ENCODE measurements around the gene TDRKH. TPM values are rescaled to one million over a fixed set of nuclear protein-coding genes. Genes with fewer than 3 reads are reported as not detected.

TDRKH gene
- total RNA-seq, 5 donors from 2014 or later (not counting 1 experiment from before 2014, with no cell fraction given): 9.6 to 26.3 (median 22.1) TPM

GRCh38 chr1:151819227-151819835 is 29.0 kb upstream of the TDRKH start:
- H3K27me3 Mint-ChIP-seq: no peaks in the 10 kb centered on the region
- H3K27ac Mint-ChIP-seq: peak overlapping the region; percentile 83 to 86

DNA sequence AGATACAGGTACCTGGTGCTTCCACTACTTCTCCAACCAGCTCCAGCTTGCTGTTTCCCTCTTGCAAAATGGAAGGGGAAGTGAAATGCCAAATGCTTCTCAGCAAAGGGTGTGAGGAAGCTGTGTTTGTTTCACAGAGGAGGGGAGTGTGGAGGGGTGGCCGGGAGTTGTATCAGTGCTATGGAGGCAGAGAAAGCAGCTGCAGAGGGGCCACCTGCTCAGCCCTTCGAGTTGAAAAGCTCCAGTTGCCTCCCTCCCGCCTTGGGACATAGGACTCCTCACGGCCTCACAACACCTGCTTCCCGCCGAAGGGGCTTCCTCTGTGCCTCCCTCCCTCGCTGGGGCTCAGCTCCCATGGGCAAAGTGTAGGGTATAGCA is 27.0 kb upstream of the TDRKH start:
- no peak for ATAC-seq (replicated peaks in 1 of 4)

More at GRCh38 chr1:151819227-151819835, 29.0 kb upstream of the TDRKH start:
- Mint-ChIP-seq H3K9me3 (no peaks in the 10 kb centered on the region), H3K4me1 (peaks cover 47 to 91% (median 72%) of the 10 kb centered on the region in 3 donors), H3K36me3 (no peaks in the 10 kb centered on the region), H3K4me3 (no peak overlapping the region)
- ATAC-seq (replicated peaks in 1 of 4) (no peak), DNase-seq (no peak)
- Histone ChIP-seq H3K9me3 (no peaks in the 10 kb centered on the region), H3K27ac (ENCODE audit: low read length) (peak overlapping the region; percentile 69), H3K27me3 (replicated peaks in 1 of 2; ENCODE audit: control insufficient read depth in 2 of 2, extremely low read depth in 1 of 2, insufficient read depth in 2 of 2, low read length in 1 of 2) (peaks cover 0 to 5% of the 10 kb centered on the region in 2 experiments), H3K4me1 (ENCODE audit: control insufficient read depth in 1 of 2, extremely low read depth in 1 of 2, insufficient read depth in 2 of 2, low read length in 2 of 2) (peaks cover 15 to 82% of the 10 kb centered on the region in 2 experiments), H3K36me3 (ENCODE audit: control insufficient read depth in 2 of 2, extremely low read depth in 1 of 2, insufficient read depth in 1 of 2, low read length in 1 of 2) (no peaks in the 10 kb centered on the region), H3K4me3 (ENCODE audit: control insufficient read depth in 1 of 2, extremely low read depth in 1 of 2, low read length in 1 of 2) (no peak overlapping the region)
- ChIA-PET CTCF (interaction anchor here in 1 of 2 donors (1.4 kb wide), 1 partner anchor 11 kb away, joined by 3 read pairs; no protein-coding TSS in a partner anchor), POLR2A (no interaction called here)
- 85% methylated on average over 11 of the region's 12 CpGs for WGBS (ENCODE audit: insufficient coverage)

DNA sequence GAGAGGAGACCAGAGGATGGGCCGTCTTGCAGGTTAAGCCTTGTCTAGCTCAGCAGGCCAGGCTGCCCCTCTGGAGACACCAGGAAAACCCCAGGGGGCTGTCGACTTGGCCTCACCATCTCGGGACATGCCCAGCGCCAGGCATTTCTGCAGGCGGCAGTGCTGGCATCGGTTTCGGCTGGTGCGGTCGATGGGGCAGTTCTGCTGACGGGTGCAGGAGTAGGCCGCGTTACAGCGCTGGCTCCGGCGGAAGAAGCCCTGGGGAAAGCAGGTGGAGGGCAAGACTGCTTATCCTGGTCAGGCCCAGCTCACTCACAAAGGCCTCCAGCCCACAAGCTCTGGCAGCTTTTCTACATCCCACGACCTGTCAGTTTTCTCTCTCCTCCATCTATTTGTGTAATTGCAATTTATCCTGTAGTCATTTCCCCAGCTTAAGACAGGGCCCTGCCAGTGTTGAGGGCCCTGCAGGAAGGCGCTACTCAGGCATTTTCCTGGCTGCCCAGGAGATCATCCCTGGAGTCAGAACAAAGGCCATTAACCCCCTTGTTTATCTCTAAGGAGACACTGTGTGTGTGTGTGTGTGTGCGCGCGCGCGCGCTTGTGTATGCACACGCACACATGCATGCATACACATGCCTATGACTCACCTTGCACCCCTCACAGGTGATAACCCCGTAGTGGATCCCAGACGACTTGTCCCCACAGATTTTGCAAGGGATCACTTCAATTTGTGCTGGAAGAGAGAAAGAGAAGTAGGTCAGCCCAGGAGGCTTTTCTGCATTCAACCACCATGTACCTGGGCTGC is 26.4 kb upstream of the TDRKH start:
- Histone ChIP-seq H3K4me1 (ENCODE audit: control insufficient read depth in 1 of 2, extremely low read depth in 1 of 2, insufficient read depth in 2 of 2, low read length in 2 of 2) (peaks cover 15 to 84% of the 10 kb centered on the region in 2 experiments), H3K9me3 (no peaks in the 10 kb centered on the region), H3K27me3 (replicated peaks in 1 of 2; ENCODE audit: control insufficient read depth in 2 of 2, extremely low read depth in 1 of 2, insufficient read depth in 2 of 2, low read length in 1 of 2) (peaks cover 0 to 6% of the 10 kb centered on the region in 2 experiments), H3K36me3 (ENCODE audit: control insufficient read depth in 2 of 2, extremely low read depth in 1 of 2, insufficient read depth in 1 of 2, low read length in 1 of 2) (no peaks in the 10 kb centered on the region), H3K4me3 (ENCODE audit: control insufficient read depth in 1 of 2, extremely low read depth in 1 of 2, low read length in 1 of 2) (peak overlapping the region in 1 of 2 donors; percentile 9), H3K27ac (ENCODE audit: low read length) (peak overlapping the region; percentile 69)
- ChIA-PET CTCF (no interaction called here), POLR2A (interaction anchor here (0.5 to 1.0 kb wide), 2 partner anchors 53 to 489 kb away, joined by 3 to 5 read pairs; partner anchors contain the start of gene MRPL9 (in 1 of the 2))
- Mint-ChIP-seq H3K4me1 (peaks cover 44 to 93% (median 73%) of the 10 kb centered on the region in 3 donors), H3K9me3 (no peaks in the 10 kb centered on the region), H3K4me3 (peak overlapping the region in 2 of 3 donors; percentile 31 to 61), H3K27ac (peak overlapping the region; percentile 83 to 86), H3K27me3 (no peaks in the 10 kb centered on the region), H3K36me3 (no peaks in the 10 kb centered on the region)
- DNase-seq: no peak
- ATAC-seq (replicated peaks in 1 of 4): no peak
- 92% methylated on average over 16 of the region's 26 CpGs for WGBS (ENCODE audit: insufficient coverage)

More for the DNA sequence above, 27.0 kb upstream of the TDRKH start:
- Histone ChIP-seq H3K4me1 (ENCODE audit: control insufficient read depth in 1 of 2, extremely low read depth in 1 of 2, insufficient read depth in 2 of 2, low read length in 2 of 2) (peaks cover 15 to 90% of the 10 kb centered on the region in 2 experiments), H3K9me3 (no peaks in the 10 kb centered on the region), H3K36me3 (ENCODE audit: control insufficient read depth in 2 of 2, extremely low read depth in 1 of 2, insufficient read depth in 1 of 2, low read length in 1 of 2) (no peaks in the 10 kb centered on the region), H3K4me3 (ENCODE audit: control insufficient read depth in 1 of 2, extremely low read depth in 1 of 2, low read length in 1 of 2) (no peak overlapping the region), H3K27ac (ENCODE audit: low read length) (peak overlapping the region; percentile 69), H3K27me3 (replicated peaks in 1 of 2; ENCODE audit: control insufficient read depth in 2 of 2, extremely low read depth in 1 of 2, insufficient read depth in 2 of 2, low read length in 1 of 2) (peaks cover 0 to 6% of the 10 kb centered on the region in 2 experiments)
- H3K27ac Mint-ChIP-seq: peak overlapping the region; percentile 83 to 86
- CTCF ChIA-PET: no interaction called here
- H3K27me3 Mint-ChIP-seq: no peaks in the 10 kb centered on the region
- DNase-seq: no peak
- H3K36me3 Mint-ChIP-seq: no peaks in the 10 kb centered on the region
- no peak overlapping the region for H3K4me3 Mint-ChIP-seq
- POLR2A ChIA-PET: interaction anchor here in 1 of 2 donors (0.5 kb wide), 1 partner anchor 54 kb away, joined by 5 read pairs; the partner anchor contains the start of gene MRPL9
- no peaks in the 10 kb centered on the region for H3K9me3 Mint-ChIP-seq
- H3K4me1 Mint-ChIP-seq: peaks cover 45 to 96% (median 77%) of the 10 kb centered on the region in 3 donors
- 77% methylated on average over 3 of the region's 7 CpGs for WGBS (ENCODE audit: insufficient coverage)

DNA sequence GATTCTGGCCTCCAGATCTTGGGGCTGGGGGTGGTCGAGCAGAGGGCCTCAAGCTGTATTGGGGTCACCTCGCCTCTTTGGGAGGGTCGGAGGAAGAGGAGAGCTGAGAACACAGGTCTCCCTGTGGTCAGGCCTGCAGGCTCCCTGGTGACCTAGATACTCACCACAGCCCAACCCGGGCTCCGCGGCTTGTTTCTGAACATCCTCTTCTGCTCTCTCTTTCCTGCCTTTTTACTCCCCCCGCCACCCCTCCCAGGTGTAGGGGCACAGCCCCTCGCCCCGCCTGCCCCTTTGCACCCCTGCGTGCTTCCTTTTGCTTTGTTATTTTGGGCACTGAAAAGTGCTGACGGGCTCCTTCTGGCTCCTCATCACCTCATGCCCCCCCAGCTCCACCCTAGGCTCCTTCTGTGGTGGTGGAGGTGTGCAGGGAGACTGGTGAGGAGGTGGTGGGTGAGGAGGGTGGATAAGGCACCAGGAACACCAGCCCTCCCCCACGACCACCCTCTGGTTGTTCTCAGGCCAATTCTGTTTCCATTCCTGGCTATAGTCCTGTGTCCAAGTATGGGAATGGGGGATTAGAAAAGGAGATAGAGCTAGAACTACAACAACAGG is 25.5 kb upstream of the TDRKH start:
- Histone ChIP-seq H3K4me1 (ENCODE audit: control insufficient read depth in 1 of 2, extremely low read depth in 1 of 2, insufficient read depth in 2 of 2, low read length in 2 of 2) (peaks cover 12 to 76% of the 10 kb centered on the region in 2 experiments), H3K36me3 (ENCODE audit: control insufficient read depth in 2 of 2, extremely low read depth in 1 of 2, insufficient read depth in 1 of 2, low read length in 1 of 2) (no peaks in the 10 kb centered on the region), H3K4me3 (ENCODE audit: control insufficient read depth in 1 of 2, extremely low read depth in 1 of 2, low read length in 1 of 2) (no peak overlapping the region), H3K9me3 (no peaks in the 10 kb centered on the region), H3K27me3 (replicated peaks in 1 of 2; ENCODE audit: control insufficient read depth in 2 of 2, extremely low read depth in 1 of 2, insufficient read depth in 2 of 2, low read length in 1 of 2) (peaks cover 0 to 6% of the 10 kb centered on the region in 2 experiments), H3K27ac (ENCODE audit: low read length) (peak overlapping the region; percentile 69)
- POLR2A ChIA-PET: interaction anchor here in 1 of 2 donors (1.0 kb wide), 1 partner anchor 488 kb away, joined by 3 read pairs; no protein-coding TSS in a partner anchor
- DNase-seq: peak; percentile 36 to 71 (median 54)
- Mint-ChIP-seq H3K4me1 (peaks cover 37 to 83% (median 64%) of the 10 kb centered on the region in 3 donors), H3K27ac (peak overlapping the region; percentile 83 to 92), H3K27me3 (no peaks in the 10 kb centered on the region), H3K36me3 (no peaks in the 10 kb centered on the region), H3K9me3 (no peaks in the 10 kb centered on the region), H3K4me3 (peak overlapping the region; percentile 37 to 61 (median 39))
- CTCF ChIA-PET: no interaction called here
- 0% methylated on average over 3 of the region's 12 CpGs for WGBS (ENCODE audit: insufficient coverage)
- ATAC-seq (replicated peaks in 1 of 4): peak; percentile 71 to 92 (median 84)

GRCh38 chr1:151814971-151815545 is 24.8 kb upstream of the TDRKH start:
- H3K4me1 Mint-ChIP-seq: peaks cover 32 to 76% (median 56%) of the 10 kb centered on the region in 3 donors
- H3K9me3 Mint-ChIP-seq: no peaks in the 10 kb centered on the region
- CTCF ChIA-PET: no interaction called here
- peak overlapping the region; percentile 83 to 92 for H3K27ac Mint-ChIP-seq
- H3K36me3 Mint-ChIP-seq: no peaks in the 10 kb centered on the region
- POLR2A ChIA-PET: interaction anchor here in 1 of 2 donors (0.7 to 0.8 kb wide), 2 partner anchors 13 to 222 kb away, joined by 3 read pairs; no protein-coding TSS in a partner anchor
- Histone ChIP-seq H3K4me1 (ENCODE audit: control insufficient read depth in 1 of 2, extremely low read depth in 1 of 2, insufficient read depth in 2 of 2, low read length in 2 of 2) (peaks cover 12 to 68% of the 10 kb centered on the region in 2 experiments), H3K4me3 (ENCODE audit: control insufficient read depth in 1 of 2, extremely low read depth in 1 of 2, low read length in 1 of 2) (no peak overlapping the region), H3K36me3 (ENCODE audit: control insufficient read depth in 2 of 2, extremely low read depth in 1 of 2, insufficient read depth in 1 of 2, low read length in 1 of 2) (no peaks in the 10 kb centered on the region), H3K27ac (ENCODE audit: low read length) (peak overlapping the region; percentile 37), H3K9me3 (no peaks in the 10 kb centered on the region), H3K27me3 (replicated peaks in 1 of 2; ENCODE audit: control insufficient read depth in 2 of 2, extremely low read depth in 1 of 2, insufficient read depth in 2 of 2, low read length in 1 of 2) (peaks cover 0 to 6% of the 10 kb centered on the region in 2 experiments)
- no peaks in the 10 kb centered on the region for H3K27me3 Mint-ChIP-seq
- H3K4me3 Mint-ChIP-seq: peak overlapping the region in 1 of 3 donors; percentile 61
- DNase-seq (no peak), ATAC-seq (replicated peaks in 1 of 4) (no peak)
- 81% methylated on average over 8 of the region's 8 CpGs for WGBS (ENCODE audit: insufficient coverage)
